GM18867 (cell line): ENCODE measurements around the gene TEKT3.

Source experiments
- ATAC-seq: cut with Tn5 transposase; IDR thresholded peaks from one replicate; pipeline ENCODE4 v1.9.1; 2021; ENCODE audit warnings: mild to moderate bottlenecking, moderate library complexity; ENCODE audit not compliant: unreplicated experiment

The TEKT3 gene

GRCh38 chr17:15341385-15341849 lies at the start of gene TEKT3:
Gene TEKT3, minus strand, starts transcription at chr17:15341597. Its CDS starts 10,012 bp downstream, at chr17:15331585.
- ATAC-seq: no peak

GRCh38 chr17:15388356-15389041 lies 47.1 kb upstream of the TEKT3 start:
- ATAC-seq: no peak

GRCh38 chr17:15386083-15386482 lies 44.7 kb upstream of the TEKT3 start:
- no peak for ATAC-seq

- ATAC-seq: no peak
Observed at GRCh38 chr17:15385305-15385704, 43.9 kb upstream of the TEKT3 start.

- ATAC-seq: no peak
Observed at GRCh38 chr17:15384142-15384787, 42.9 kb upstream of the TEKT3 start.

- ATAC-seq: no peak
Observed at GRCh38 chr17:15382914-15383313, 41.5 kb upstream of the TEKT3 start.

GRCh38 chr17:15381707-15382106 lies 40.3 kb upstream of the TEKT3 start:
- ATAC-seq: no peak

GRCh38 chr17:15380446-15380845 lies 39.0 kb upstream of the TEKT3 start:
- ATAC-seq: no peak

GRCh38 chr17:15379659-15380058 lies 38.3 kb upstream of the TEKT3 start:
- ATAC-seq: no peak

- no peak for ATAC-seq
Observed at GRCh38 chr17:15378243-15378642, 36.8 kb upstream of the TEKT3 start.

- ATAC-seq: no peak
Observed at GRCh38 chr17:15377616-15378015, 36.2 kb upstream of the TEKT3 start.

- no peak for ATAC-seq
Observed at GRCh38 chr17:15377200-15377599, 35.8 kb upstream of the TEKT3 start.

GRCh38 chr17:15371376-15372130 lies 30.2 kb upstream of the TEKT3 start:
- ATAC-seq: no peak

GRCh38 chr17:15368600-15368999 lies 27.2 kb upstream of the TEKT3 start:
- no peak for ATAC-seq

- ATAC-seq: no peak
Observed at GRCh38 chr17:15366026-15366425, 24.6 kb upstream of the TEKT3 start.

- ATAC-seq: no peak
Observed at GRCh38 chr17:15364615-15365014, 23.2 kb upstream of the TEKT3 start.

GRCh38 chr17:15363702-15364101 lies 22.3 kb upstream of the TEKT3 start:
- no peak for ATAC-seq

GRCh38 chr17:15361592-15361991 lies 20.2 kb upstream of the TEKT3 start:
- ATAC-seq: no peak

- no peak for ATAC-seq
Observed at GRCh38 chr17:15361151-15361550, 19.8 kb upstream of the TEKT3 start.

- no peak for ATAC-seq
Observed at GRCh38 chr17:15354256-15354655, 12.9 kb upstream of the TEKT3 start.

GRCh38 chr17:15351925-15352324 lies 10.5 kb upstream of the TEKT3 start:
- ATAC-seq: no peak

GRCh38 chr17:15351478-15351840 lies 10.1 kb upstream of the TEKT3 start:
- ATAC-seq: no peak
